ENCODE results near the gene GPR55.

Gene GPR55

DNA sequence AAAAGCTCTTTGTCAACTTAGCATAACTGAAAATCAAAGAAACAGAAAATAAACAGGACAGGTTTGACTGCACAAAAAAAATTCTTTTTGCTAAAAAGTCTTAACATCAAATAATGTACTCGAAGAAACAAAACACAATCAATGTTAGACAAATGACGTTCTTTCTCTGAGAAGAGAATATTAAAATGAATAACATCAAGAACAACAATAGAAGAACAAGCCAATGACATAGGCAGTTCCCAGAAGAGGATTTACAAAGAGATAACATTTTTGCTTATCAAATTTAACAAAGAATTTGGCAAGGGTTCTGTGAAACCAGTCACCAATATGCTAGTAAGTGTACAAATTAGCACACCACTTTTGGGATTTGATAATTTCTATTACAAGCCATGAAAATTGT is 5.8 kb downstream of the GPR55 start:
- DNase-seq (ENCODE audit: low read depth) = no peak

DNA sequence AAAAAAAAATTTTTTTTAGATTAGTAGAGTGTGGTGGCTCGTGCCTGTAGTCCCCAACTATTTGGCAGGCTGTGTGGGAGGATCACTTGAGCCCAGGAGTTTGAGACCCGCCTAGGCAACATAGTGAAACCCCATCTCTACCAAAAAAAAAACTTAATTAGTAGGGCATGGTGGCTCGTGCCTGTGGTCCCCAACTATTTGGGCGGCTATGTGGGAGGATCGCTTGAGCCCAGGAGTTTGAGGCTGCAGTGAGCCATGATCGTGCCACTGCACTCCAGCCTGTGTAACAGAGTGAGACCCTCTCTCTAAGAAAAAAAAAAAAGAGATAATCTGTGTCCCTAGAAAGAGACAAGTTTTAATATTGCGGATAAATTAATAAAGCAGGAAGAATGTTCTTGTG is 8.8 kb downstream of the GPR55 start:
- DNase-seq (ENCODE audit: low read depth) = no peak

DNA sequence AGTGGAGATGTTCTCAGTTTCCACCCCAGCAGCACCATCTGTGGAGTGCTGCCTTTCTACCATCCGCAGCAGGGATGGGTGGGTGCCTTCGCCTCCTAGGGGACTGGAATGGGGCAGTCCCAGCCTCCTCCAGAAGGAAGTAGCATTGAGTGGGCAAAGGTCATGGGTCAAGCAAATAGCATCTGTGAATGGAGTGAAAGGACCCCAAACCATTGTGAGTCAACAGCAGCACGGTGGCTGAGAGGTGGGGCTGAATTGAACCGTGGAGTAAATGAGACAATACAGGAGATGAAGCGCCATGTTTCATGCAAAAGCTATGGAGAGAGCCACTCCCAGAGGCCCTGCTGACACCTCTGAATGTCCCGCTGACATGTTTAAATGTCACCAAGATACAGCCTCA is 9.7 kb downstream of the GPR55 start:
- no peak for DNase-seq (ENCODE audit: low read depth)

DNA sequence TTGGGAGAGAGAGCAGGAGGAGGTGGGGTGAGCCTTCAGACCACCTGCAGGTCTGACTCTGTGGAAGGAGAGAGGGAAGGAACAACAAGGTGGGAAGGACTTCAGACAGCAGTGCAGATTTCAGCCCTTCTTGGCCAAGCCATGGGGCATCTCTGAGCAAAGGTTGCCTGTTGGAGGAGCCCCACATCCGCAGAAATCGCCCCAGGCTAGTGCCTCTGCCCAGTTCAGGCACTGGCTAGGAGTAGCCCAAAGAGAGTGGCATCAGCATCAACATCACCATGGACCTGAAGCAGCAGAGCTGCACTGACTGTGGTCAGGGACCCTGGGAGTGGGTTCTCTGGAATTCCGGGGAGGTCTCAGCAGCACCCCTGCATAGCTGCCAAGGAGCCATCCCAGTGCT is 10.2 kb downstream of the GPR55 start:
- DNase-seq (ENCODE audit: low read depth) = no peak

DNA sequence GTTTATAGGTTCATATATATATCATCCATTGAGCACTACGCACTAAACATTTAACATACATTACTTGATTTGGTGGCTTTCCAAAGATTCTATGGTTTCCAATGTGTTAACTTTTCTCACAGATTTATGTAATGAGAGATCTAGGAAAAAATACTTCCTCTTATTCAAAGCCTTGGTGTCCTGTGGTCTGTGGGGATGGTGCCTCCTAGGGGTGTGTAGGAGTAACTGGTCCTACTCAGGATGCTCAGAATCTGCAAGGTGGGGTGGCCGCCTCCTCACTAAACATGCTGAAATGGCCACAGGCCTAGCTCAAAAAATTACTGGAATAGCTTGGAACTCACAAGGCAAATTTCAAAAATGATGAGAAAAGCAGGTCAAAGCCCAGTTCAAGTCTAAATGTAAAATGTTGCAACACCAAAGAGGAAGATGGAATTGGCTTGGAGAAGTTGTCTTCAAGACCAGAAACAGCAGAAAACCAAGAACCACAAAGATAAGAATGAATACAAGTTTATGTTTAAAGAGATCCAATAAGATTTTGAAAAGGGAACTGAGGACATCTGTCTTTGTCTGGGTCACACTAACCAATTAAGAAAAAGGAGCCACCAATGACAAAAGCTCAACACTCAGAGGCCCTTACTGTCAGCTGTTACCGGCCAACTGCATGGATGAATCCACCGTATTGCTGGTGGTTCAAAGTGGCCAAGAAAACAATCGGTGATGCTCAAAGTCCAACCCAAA is 11.5 kb downstream of the GPR55 start:
- no peak for DNase-seq (ENCODE audit: low read depth)

DNA sequence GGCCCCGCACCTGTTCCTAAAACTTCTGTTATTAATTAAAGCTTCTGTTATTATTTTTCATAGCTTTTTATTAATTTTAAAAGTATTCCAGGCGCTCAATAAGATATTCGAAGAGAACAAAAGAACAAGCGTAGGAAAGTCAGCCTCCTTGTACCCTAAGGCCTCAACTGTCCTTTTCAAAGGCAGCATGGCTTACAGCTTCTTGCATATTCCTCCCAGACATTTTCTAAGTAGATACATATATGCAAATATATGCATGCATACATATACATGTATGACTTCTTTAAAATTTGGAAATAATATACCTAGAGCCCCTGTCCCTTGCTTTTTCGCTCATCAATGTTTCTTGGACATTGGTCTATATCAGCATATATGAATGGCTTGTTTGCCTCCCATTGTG is 12.3 kb downstream of the GPR55 start:
- DNase-seq (ENCODE audit: low read depth) = no peak

DNA sequence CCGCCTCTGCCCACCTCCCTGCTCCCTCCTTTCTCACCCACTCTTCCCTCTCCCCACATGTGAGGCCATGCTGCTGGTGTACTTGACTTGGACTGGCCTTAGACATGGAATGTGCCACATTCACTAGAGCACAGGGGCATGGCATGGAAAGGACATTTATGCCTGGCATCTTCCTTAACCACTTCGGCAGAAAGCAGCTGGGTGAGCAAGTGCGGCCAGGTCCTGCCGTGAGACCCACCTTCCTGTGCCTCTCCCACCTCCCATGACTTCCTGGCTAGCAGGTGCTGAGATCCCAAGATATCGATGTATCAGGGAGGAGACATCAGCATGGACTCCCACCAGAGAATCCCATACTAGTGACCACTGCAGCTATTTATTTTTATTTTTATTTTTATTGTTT is 13.0 kb downstream of the GPR55 start:
- DNase-seq (ENCODE audit: low read depth) = no peak

DNA sequence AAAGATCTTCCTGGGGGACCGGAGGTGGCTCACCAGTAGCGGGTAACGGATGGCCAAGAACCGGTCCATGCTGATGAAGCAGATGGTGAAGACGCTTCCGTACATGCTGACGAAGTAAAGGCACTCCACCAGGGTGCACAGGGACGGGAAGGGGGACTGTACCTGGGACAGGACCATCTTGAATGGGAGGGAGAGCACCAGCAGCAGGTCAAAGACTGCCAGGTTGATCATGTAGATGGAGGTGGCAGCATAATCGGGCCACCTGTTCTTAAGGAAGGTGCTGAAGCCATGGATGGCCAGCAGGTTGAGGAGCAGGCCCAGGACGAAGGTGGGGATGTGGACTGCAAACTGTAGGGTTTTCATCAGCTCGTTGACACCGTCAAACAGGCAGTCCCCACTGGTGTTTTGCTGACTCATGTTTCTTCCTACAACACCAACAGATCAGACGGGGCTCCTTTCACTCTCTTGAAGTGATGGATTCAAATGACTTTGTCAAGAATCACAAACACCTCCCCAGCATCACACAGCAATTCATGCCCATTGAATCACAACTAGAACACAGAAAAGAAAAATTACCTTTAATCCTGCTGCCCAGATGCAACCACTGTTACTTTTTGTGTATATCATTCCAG is 14.4 kb downstream of the GPR55 start:
- DNase-seq (ENCODE audit: low read depth) = no peak

DNA sequence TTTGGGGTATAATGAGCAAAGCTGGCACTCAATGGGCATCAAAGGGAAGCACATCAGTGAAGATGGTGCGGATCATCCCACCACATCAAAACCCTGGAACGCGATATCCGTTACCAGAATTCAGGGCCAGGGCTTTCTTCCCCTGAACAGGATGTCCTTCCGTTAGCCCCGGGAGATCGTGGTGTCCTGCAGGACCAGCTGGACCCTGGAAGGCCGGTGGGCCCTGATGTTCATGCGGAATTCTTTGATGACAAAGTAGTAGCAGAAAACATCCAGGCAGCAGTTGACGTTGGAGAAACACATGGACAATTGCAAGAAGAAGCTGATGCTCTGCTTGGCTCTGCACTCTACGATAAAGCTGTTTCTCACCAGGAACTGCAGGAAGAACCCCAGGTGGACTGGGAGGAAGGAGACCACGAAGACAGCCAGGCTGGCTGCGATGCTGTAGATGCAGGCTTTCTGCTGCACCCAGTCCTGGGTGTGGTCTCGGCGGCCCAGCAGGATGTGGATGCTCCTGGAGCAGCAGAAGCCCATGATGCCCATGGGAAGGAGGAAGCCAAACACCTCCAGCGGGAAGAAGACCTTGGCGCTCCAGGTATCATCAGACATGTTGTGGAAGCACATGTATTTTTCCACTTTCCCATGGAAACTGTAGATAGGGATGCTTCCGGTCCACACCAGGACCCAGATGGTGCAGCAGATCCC is 15.0 kb downstream of the GPR55 start:
- DNase-seq (ENCODE audit: low read depth) = no peak

DNA sequence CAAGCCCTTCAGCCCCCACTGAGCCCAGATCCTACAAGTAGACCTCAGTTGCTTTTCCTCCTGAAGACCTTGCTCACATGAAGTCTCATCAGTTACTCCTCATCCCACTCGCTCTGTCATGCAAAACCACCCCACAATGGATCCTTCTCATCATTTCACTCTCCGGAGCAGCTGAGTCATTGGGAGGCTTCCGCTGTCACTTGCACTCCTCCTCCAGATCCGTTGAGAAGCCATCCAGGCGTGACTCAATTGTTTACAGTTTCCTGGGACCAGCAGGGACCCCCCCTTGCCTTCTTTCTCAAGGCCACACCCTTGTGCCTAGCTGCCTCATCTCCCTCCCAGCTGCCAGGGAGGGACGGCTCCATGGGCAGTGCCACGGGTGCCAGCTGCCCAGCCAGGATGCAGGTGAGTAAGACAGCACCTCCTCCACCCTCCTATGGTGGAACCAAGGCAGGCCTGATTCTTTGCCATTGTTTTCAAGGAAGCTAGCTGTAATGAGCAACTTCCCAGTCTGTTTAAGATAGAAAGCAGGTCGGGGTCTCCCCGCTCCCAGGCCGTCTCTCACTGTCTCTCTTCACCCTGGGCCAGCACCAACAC is 16.3 kb downstream of the GPR55 start:
- no peak for DNase-seq (ENCODE audit: low read depth)

DNA sequence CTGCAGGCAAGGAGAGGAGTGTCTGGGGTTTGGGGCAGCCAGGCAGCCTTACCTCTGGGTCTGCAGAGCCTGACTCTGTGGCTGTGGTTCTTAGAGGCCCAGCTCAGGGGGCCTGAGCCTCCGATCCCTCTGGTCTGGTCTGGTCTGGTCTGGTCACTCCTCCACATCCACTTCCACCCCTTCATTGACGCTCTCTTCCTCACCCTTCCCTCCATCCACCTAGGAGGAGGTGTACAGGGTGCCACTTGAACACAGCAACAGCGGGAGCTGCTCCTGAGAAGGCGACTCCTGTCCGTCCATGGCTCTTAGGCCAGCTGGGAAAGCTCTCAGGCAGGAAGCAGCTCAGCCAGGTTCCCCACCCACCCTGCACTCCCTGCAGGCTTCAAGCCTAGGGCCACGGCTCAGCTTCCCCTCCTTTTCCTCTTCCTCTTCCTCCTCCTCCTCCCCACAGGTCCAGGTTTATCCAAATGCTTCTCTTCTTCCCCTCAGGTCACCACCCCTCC is 16.9 kb downstream of the GPR55 start:
- DNase-seq (ENCODE audit: low read depth) = no peak

DNA sequence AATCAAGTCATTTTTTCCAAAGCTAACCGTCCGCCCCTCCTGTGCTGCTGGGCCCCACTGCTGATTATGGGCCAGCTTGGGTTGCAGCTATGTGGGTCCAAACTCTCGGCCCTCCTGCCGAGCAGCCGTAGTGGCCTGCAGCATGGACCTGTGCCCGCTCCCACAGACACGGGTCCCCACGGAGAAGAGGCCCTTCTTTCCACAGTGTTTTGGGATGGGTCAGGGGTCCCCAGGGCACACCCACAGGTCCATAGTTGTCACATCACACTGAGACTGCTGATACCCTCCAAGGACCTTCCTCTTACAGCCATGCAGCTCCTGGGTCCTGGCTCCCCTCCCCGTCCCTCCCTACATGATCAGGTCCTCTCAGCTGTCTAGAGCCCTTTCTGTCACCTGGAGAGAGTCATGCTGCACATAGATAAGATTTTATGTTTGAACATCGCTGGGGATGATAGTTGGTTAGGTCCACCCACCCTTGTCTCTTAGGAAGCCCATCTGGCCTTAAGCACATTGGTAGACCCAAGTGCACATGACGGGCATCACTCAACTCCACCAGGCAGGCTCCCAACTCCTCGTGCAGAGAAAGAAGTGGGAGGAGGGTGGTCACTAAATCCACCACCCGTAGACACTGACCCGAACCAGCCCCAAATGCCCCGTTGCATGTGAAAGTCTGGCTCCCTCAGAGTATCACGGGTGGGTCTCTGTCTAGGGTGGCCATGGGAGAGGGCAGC is 17.5 kb downstream of the GPR55 start:
- DNase-seq (ENCODE audit: low read depth) = no peak

DNA sequence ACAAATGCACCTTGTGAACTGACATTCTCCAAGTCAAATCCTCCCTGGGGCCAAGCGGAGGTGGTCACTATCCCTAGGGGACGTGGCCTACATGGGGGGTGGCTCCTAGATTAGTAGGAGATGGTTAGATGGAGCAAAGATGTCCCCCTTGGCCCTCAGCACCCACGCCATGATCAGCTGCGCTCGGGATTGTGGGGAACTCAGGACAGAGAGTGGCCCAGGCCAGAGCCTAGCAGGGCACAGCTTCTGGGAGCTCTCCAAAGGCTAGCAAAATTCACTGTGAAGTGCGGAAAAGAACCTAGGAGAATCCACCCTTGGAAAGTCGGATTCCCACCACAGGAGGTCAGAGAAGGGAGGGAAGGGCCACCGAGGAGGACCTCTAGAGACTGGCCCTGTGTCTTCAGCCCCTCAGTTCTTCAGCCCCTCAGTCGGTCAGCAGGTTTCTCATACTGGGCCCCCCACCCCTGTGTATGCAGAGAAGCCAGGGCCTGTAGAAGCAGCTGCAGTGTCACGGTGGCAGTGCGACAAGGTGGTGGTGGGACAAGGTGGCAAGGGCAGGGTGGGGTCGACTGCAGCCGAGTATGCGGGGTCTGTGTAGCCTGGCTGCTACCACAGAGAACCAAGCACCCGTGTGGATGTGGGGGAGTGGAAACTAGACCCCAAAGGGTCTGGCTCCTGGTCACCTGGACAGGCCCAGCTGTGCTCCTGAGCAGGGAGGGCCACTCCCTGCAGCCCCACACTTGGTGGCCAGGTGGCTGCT is 18.4 kb downstream of the GPR55 start:
- DNase-seq (ENCODE audit: low read depth) = no peak

DNA sequence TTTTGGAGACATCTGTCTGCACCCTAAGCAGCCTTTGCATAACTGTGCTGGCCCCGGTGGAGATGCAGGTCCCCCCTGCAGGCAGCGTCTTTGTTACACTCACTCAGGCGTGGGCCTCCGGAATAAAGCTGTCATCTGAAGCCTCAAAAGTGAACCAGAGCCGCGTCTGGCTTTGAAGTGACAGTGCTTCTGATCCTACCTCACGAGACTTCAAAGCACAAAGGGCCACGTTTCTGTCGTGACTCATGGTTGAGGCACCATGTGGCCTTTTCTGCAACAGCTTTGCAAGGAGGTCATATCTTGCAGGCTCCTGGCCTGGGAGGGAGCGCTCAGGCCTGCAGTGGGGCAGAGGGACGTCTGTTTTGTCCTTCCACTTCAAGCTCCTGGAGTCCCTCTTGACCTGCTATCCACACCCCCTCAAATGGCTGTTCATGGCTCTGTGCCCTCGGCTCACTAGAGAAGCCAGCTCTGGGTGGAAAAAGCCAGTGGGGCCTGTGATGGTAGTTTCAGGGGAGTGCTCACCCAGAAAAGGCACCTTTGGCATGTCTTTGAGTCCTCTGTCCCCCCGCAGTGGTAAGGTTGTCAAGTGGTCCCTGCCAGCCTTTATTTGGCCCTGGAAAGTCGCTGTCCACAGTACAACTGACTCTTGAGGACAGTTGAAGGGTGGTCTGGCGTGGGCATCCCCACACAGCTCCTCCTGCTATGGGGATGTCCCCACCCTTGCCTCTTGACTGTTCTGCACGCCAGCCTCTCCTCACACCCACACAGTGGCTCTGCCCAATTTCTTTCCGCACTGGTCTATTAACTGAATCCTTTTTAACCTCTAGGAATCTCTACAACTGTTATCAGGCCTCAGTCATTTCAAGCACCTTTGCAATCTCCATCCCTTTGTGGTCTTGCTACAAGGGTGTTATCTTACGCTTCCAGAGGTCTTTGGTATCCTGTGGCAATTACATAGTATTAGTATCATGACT is 19.3 kb downstream of the GPR55 start:
- peak; percentile 66 for DNase-seq (ENCODE audit: low read depth)

DNA sequence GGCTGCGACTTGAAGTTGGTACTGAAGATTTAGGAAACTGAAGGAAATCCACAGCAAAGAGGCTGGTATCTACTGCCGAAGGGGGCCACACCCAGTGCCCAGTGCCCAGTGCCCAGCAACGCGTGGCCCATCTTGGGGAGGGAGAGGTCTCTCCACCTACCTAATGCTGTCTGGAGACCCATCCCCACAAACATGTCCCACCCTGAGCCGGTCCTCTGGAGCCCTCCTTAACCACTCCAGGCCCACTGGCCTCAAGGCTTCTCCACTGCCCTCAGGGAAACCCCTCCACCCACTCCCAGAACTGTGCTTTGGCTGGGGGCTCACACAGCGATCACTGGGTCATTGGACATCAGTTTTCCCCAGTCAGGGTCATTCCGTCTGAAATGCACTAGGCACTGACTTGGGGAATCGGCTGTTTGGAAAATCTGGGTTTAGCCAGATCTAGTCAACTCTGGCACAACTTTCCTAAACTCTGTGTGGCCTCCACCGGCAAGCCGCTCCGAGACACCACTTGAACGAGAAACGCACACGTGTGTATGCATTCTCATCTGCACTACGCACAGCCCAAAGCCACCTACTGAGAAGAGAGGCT is 20.1 kb downstream of the GPR55 start:
- DNase-seq (ENCODE audit: low read depth) = no peak

DNA sequence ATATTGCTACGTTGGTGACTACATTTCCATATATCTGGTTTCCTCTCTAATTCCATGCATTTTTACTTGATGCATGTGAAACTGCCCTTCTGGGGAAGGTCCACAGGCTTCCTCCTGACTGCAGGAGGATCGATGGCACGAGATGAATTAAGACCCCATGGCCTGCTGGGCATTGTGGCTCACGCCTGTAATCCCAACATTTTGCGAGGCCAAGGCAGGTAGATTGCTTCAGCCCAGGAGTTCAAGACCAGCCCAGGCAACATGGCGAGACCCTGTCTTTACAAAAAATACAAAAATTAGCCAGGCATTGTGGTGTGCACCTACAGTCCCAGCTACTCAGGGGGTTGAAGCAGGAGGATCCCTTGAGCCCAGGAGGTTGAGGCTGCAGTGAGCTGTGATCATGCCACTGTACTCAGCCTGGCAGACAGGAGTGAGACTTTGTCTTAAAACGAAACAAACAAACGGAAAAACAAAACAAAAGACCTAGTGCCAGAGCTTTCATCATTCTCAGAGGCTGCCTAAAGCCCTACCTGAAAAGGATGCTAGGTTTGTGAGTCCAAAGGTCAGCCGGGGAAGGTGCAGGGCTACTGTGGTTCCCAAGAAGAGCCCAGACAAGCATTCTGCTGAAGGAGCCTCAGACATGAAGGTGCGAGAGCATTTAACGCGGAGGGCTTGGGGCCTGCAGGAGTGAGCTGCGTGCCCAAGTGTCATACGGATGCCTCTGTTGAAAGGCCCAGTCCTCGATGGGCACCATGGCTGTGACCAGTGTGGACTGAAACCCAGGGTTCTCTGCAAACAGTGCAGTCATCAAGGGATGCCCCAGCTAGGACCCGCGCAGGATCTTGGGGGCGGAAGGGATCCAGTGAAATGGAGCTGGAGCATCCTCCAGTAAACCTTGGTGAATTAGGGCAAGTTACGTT is 21.6 kb downstream of the GPR55 start:
- DNase-seq (ENCODE audit: low read depth) = no peak

DNA sequence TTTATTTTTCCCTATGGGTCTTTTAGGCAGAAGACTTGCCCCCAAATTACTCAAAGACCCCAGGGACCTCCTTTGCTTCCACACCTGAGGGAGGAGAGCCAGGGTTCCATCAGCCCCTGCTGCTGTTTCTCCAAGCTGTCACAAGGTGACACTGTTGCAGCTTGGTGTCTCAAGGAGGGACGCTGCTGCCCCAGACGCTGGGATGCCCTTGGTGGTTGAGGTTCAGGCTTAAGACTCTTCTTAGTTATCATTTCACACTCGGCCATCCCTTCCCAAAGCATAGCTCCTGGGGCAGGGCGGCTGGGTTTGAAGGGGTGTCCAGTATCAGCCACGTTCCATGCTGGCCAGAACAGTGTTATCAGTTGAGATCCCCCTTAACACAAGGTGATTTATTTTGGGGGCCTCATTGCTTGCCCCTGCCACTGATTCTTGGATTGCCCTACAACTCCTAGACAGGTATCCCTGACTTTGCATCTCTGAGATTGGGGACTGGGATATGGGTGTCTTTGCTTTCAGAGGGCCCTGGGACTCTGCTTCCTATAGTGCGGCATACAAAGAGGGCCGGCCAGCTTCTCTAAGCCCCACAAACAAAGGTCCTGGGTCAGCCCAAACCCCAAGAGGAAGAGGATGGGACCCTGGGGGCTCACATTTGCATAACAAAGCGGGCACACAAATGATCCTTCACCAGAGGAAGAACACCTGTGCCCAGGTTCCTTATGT is 22.7 kb downstream of the GPR55 start:
- peak; percentile 24 for DNase-seq (ENCODE audit: low read depth)

DNA sequence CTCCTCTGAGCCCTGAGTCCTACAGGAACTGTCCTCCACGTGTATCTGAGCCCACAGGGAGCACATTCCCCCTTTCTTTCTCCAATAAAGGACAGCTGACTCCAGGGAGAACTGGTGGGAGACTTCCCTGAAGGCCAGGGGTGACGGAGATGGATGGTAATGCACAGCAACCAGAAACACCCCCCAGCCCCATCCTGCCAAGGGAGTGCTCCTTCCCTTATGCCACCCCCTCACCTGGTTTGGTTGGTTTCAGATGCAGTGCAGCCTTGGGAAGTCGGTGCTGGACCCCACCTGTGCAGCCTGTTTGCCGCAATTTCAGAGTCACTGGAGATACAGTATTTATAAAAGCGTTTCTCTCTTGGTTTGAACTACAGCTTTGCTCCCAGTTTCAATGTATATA is 24.0 kb downstream of the GPR55 start:
- no peak for DNase-seq (ENCODE audit: low read depth)

Measured in T follicular helper cell (primary cell).